ENCODE data around the gene LYSMD1.

Gene LYSMD1

DNA sequence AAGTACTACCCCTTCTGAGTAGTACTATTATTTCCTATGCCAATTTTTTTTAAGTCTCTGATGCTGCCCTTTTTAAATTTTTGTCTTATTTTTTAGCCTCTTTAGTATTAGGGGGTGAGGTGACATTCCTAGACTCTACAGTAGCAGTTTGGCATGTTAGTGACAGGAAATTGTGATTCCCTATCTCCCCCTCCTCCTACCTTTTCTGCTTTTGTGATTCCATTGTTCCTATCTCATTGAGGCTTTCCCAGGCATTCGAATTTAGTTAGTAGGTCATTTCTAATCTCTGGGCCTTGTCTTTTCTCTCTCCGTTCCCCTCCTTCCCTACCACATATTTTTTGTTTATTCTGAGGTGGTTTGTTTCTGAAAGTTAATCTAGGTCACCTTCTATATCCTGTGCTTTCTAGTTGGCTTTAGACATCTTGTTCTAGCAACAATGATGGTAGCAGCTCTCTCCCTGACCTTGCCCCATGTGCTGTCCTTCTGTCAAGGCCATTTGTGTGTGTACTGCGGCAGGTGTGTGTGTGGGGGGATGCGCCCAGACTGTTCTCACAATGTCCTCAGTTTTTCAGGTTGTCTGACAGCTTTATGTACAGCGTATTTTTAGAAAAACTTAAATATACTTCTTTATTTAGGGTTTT, 40.8 kb downstream of the LYSMD1 start:
- peaks cover 0 to 2% of the 10 kb centered on the region in 2 experiments for H3K4me1 ChIP-seq (ENCODE audit: control insufficient read depth in 1 of 2, insufficient read depth in 2 of 2, low read length in 2 of 2)
- no peak overlapping the region for H3K27ac ChIP-seq (ENCODE audit: low read depth, low read length)
- no peak overlapping the region for H2BK5ac ChIP-seq (ENCODE audit: low read depth, low read length, poor library complexity)
- H3K4me3 ChIP-seq (ENCODE audit: low read depth, low read length): no peak overlapping the region
- no peak overlapping the region for H2AK5ac ChIP-seq (ENCODE audit: low read length)
- no peaks in the 10 kb centered on the region for H3K9me3 ChIP-seq (ENCODE audit: insufficient read depth, low read depth, low read length)
- no peak for DNase-seq
- no peak overlapping the region for H4K91ac ChIP-seq (ENCODE audit: low read depth, low read length)
- WGBS (ENCODE audit: extremely low coverage, insufficient coverage, insufficient read length): no CpG with 5 or more reads among the region's 5 CpGs
- no peak overlapping the region for H3K9ac ChIP-seq (ENCODE audit: low read length)
- H2BK12ac ChIP-seq (ENCODE audit: low read length): no peak overlapping the region
- no peak overlapping the region for H3K4ac ChIP-seq (ENCODE audit: low read depth, low read length)
- no peaks in the 10 kb centered on the region for H3K79me1 ChIP-seq (ENCODE audit: low read length)
- H3K23ac ChIP-seq (ENCODE audit: low read length): peak overlapping the region; percentile 80
- no peaks in the 10 kb centered on the region for H3K36me3 ChIP-seq (ENCODE audit: control insufficient read depth in 1 of 2, insufficient read depth in 2 of 2, low read length in 2 of 2)
- H2AFZ ChIP-seq (ENCODE audit: insufficient read depth, low read length, poor library complexity): no peak overlapping the region
- H2BK120ac ChIP-seq (ENCODE audit: insufficient read depth, low read length, poor library complexity): no peak overlapping the region
- H4K8ac ChIP-seq (ENCODE audit: low read depth, low read length): no peak overlapping the region
- H3K14ac ChIP-seq (ENCODE audit: low read length): no peak overlapping the region
- no peak overlapping the region for H4K12ac ChIP-seq (ENCODE audit: low read depth, low read length)
- H3K4me2 ChIP-seq (ENCODE audit: low read length): no peak overlapping the region
- H3K18ac ChIP-seq (ENCODE audit: low read length): no peak overlapping the region
- no peaks in the 10 kb centered on the region for H3K79me2 ChIP-seq (ENCODE audit: control insufficient read depth, insufficient read depth, low read length, poor library complexity)
- H3K27me3 ChIP-seq (ENCODE audit: insufficient read depth, low read length): no peaks in the 10 kb centered on the region

GRCh38 chr1:151113877-151114276, 51.8 kb downstream of the LYSMD1 start:
- DNase-seq: no peak
- Histone ChIP-seq H3K4me1 (ENCODE audit: control insufficient read depth in 1 of 2, insufficient read depth in 2 of 2, low read length in 2 of 2) (no peaks in the 10 kb centered on the region), H2BK12ac (ENCODE audit: low read length) (no peak overlapping the region), H2AK5ac (ENCODE audit: low read length) (no peak overlapping the region), H3K9ac (ENCODE audit: low read length) (no peak overlapping the region), H3K27ac (ENCODE audit: low read depth, low read length) (no peak overlapping the region), H3K36me3 (ENCODE audit: control insufficient read depth in 1 of 2, insufficient read depth in 2 of 2, low read length in 2 of 2) (no peaks in the 10 kb centered on the region), H2BK120ac (ENCODE audit: insufficient read depth, low read length, poor library complexity) (no peak overlapping the region), H2AFZ (ENCODE audit: insufficient read depth, low read length, poor library complexity) (no peak overlapping the region), H3K4ac (ENCODE audit: low read depth, low read length) (no peak overlapping the region), H3K79me2 (ENCODE audit: control insufficient read depth, insufficient read depth, low read length, poor library complexity) (no peaks in the 10 kb centered on the region), H4K12ac (ENCODE audit: low read depth, low read length) (no peak overlapping the region), H3K4me2 (ENCODE audit: low read length) (no peak overlapping the region), H4K91ac (ENCODE audit: low read depth, low read length) (no peak overlapping the region), H3K9me3 (ENCODE audit: insufficient read depth, low read depth, low read length) (no peaks in the 10 kb centered on the region), H3K4me3 (ENCODE audit: low read depth, low read length) (no peak overlapping the region), H3K14ac (ENCODE audit: low read length) (no peak overlapping the region), H3K18ac (ENCODE audit: low read length) (no peak overlapping the region), H2BK5ac (ENCODE audit: low read depth, low read length, poor library complexity) (no peak overlapping the region), H3K27me3 (ENCODE audit: insufficient read depth, low read length) (no peaks in the 10 kb centered on the region), H4K8ac (ENCODE audit: low read depth, low read length) (no peak overlapping the region), H3K79me1 (ENCODE audit: low read length) (no peaks in the 10 kb centered on the region), H3K23ac (ENCODE audit: low read length) (no peak overlapping the region)
- WGBS (ENCODE audit: extremely low coverage, insufficient coverage, insufficient read length): no CpG with 5 or more reads among the region's 5 CpGs

Data from trophoblast cell (in vitro differentiated cells and primary cell).